Activated T-helper 2 cell treated with anti-CD3 and anti-CD28 coated beads, Interferon-gamma antibody, Interleukin-2, Interleukin-4, amounts not matched to agents 10 μg/mL and 5 μg/mL and 100 μg/mL, durations not matched to agents 14 hours and 24 hours and 36 hours (primary cell): ENCODE results near the gene UBL7. TPM values are rescaled to one million over a fixed set of nuclear protein-coding genes. Genes with fewer than 3 reads are reported as not detected.

Experiments used
- DNase-seq: peaks from one replicate; pipeline ENCODE4 v3.0.0; 2021; ENCODE audit warnings: low spot score
- H3K27ac Mint-ChIP-seq: one replicate; pipeline ENCODE4 v1.8.0; 2021; ENCODE audit warnings: mixed read lengths
- H3K27me3 Mint-ChIP-seq: one replicate; pipeline ENCODE4 v1.8.0; 2021; ENCODE audit warnings: low read depth, mixed read lengths
- H3K36me3 Mint-ChIP-seq: one replicate; pipeline ENCODE4 v1.8.0; 2021; ENCODE audit warnings: low read depth, mixed read lengths
- H3K4me1 Mint-ChIP-seq: one replicate; pipeline ENCODE4 v1.8.0; 2021; ENCODE audit warnings: low read depth, mixed read lengths
- H3K4me3 Mint-ChIP-seq: one replicate; pipeline ENCODE4 v1.8.0; 2021; ENCODE audit warnings: low read depth, mild to moderate bottlenecking, moderate library complexity, mixed read lengths
- H3K9me3 Mint-ChIP-seq: one replicate; pipeline ENCODE4 v1.8.0; 2021; ENCODE audit warnings: mixed read lengths
- intact Hi-C: fragments of 100-400 bp; cut with micrococcal nuclease; formaldehyde crosslinking; loops from one replicate; pipeline ENCODE4 v1.15.1; 2023
- total RNA-seq: library from RNA; stranded (reverse); gene quantifications from 2 replicates; pipeline ENCODE4 v1.2.3, GENCODE V29; 2022

UBL7 gene
- total RNA-seq, 1 donor from 2014 or later, result 59.1 TPM

DNA sequence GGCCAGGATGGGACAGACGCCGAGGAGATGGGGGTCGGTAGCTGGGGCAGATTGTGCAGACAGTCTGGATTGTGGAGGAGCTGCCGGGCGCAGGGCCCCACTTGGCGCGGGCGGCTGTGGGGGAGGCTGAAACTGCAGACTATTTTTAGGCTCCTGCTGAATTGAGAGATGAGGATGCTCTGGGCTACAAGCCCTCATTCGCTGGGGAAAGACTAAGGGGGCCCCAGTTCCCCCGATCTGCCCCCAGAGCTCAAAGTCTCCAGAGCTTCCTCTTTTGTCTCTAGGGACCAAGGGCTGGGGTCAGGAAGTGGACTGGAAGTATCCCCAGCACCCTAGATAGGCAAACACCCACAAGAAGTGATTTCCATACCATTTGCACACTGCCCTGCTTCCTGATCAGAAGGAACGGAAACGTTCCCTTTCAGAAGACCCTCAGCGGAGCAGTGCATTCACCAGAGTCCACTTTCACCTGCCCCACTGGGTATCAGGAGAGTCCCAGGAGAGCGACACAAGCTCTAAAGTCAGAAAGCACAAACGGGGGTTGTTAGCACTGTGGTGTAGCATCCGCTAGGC is 56.9 kb downstream of the UBL7 start:
- no peak for DNase-seq
- Mint-ChIP-seq H3K27ac (peak overlapping the region; percentile 84), H3K27me3 (no peaks in the 10 kb centered on the region), H3K4me3 (no peak overlapping the region), H3K9me3 (no peaks in the 10 kb centered on the region), H3K36me3 (peaks cover 21% of the 10 kb centered on the region), H3K4me1 (peaks cover 62% of the 10 kb centered on the region)
- intact Hi-C loops, result loop anchor here (1.0 kb wide), 1 partner anchor 57 kb away; the partner anchor contains the start of gene UBL7

DNA sequence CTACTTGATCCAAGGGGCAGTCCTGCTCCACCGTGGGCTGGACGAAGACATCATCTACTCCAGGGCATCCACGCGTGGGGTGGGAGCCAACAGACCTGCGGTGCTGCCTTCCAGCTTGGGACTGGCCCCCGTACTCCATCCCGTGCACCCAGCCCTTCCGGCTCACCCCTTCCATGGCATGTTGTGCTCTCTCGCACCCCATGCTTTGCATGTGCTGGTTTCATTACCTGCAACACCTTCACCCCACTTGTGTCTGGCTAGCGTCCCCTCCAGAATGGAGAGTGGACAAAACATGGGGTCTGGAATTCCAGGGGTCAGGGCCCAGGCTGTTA is 57.4 kb downstream of the UBL7 start:
- no peak for DNase-seq
- no peaks in the 10 kb centered on the region for H3K9me3 Mint-ChIP-seq
- intact Hi-C loops, result loop anchor here (1.0 kb wide), 1 partner anchor 58 kb away; the partner anchor contains the start of gene UBL7
- H3K4me3 Mint-ChIP-seq, result peak overlapping the region; percentile 3
- H3K4me1 Mint-ChIP-seq, result peaks cover 65% of the 10 kb centered on the region
- no peaks in the 10 kb centered on the region for H3K27me3 Mint-ChIP-seq
- peak overlapping the region; percentile 84 for H3K27ac Mint-ChIP-seq
- peaks cover 21% of the 10 kb centered on the region for H3K36me3 Mint-ChIP-seq

- intact Hi-C loops, result loop anchor here (1.0 kb wide), 1 partner anchor 58 kb away; the partner anchor contains the start of gene UBL7
- H3K4me1 Mint-ChIP-seq, result peaks cover 70% of the 10 kb centered on the region
Measured at GRCh38 chr15:74402873-74403587, 57.9 kb downstream of the UBL7 start.

DNA sequence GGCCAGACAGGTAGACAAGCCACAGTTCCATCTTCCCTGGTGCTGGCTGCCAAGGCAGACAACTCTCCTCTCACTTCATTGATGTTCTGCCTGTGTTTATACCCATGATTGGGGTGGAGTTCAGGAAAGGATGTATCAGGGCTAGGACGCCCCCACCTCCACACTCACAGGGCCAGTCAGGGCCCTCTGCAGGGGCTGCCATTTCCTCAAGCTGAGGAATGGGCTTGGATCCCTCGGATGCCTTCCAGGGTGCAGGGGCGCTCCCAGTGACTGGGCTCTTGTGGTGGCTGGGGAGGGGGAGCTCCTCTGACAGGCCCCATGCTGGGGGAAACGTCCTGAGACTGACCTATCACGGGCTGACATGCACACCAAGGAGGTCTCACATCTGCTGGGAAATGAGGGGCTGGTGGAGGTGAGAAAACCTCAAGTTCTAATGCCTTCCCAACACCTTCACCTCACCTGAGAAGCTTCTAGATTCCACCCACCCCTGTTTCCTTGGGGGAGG is 58.6 kb downstream of the UBL7 start:
- DNase-seq, result no peak
- Mint-ChIP-seq H3K36me3 (peaks cover 14% of the 10 kb centered on the region), H3K4me1 (peaks cover 74% of the 10 kb centered on the region), H3K9me3 (no peaks in the 10 kb centered on the region), H3K27ac (peak overlapping the region; percentile 84), H3K4me3 (no peak overlapping the region), H3K27me3 (no peaks in the 10 kb centered on the region)
- intact Hi-C loops, result no loop called here

More at GRCh38 chr15:74402873-74403587, 57.9 kb downstream of the UBL7 start:
- Mint-ChIP-seq H3K4me3 (peak overlapping the region; percentile 3), H3K27ac (peak overlapping the region; percentile 84), H3K27me3 (no peaks in the 10 kb centered on the region), H3K36me3 (peaks cover 17% of the 10 kb centered on the region), H3K9me3 (no peaks in the 10 kb centered on the region)
- DNase-seq, result peak; percentile 64

DNA sequence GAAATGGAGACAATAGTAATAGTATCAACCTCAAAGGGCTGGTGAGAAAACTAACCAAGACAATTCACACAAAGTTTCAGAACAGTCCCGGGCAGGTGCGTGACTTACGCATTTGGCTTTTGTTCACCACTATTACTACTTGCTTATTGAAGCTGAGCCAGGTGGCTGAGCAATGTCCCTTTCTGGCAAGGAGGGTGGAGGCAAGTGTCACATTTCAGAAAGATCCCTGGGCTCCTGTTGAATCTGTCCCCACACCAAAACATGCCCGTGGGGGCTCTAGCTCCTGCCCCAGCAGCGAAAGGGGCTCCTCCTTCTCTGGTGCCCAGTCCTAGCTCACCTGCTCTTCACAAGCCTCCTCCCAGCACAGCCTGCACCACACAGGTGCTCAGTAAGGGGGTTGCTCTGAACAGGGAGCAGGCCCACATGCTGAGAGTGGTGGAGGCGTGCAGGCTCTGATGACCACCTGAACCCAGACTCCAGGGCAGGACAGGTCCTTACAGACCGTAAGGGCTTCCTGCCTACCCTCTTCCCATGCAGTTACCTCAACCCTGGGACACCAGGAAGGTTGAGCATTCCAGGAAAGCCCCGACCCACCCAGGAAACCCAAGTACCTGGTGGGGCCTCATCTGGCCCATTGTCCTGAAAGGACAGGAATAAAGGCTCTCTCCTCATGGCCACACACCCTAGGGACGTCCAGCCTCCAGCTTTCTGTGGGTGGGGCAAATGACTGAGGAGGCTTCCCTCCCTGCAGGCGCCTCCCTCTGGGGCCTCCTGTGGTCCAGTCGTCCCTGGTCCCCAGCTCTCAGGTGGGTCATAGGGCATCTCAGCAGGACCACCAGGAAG is 59.8 kb downstream of the UBL7 start:
- DNase-seq, result no peak
- Mint-ChIP-seq H3K36me3 (peaks cover 6% of the 10 kb centered on the region), H3K27ac (peak overlapping the region; percentile 91)

DNA sequence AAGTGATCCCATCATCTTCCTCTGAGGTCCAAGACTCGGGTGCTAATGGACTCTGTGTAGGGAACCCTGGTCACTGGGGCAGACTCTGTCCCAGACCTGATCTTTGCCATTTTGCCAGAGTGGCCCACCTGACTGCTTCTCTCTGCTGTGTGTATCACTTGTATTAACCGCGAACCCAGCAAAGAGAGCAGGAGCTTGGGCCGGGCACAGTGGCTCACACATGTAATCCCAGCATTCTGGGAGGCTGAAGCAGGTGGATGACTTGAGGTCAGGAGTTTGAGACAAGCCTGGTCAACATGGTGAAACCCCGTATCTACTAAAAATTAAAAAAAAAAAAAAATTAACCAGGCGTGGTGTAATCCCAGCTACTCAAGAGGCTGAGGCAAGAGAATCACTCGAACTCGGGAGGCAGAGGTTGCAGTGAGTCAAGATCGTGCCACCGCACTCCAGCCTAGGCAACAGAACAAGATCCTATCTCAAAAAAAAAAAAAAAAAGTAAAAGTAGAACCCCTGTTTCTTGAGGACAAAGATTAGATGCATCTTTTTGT is 60.6 kb downstream of the UBL7 start:
- Mint-ChIP-seq H3K4me3 (peak overlapping the region; percentile 43), H3K9me3 (no peaks in the 10 kb centered on the region), H3K27ac (peak overlapping the region; percentile 91), H3K36me3 (peaks cover 5% of the 10 kb centered on the region), H3K27me3 (no peaks in the 10 kb centered on the region), H3K4me1 (peaks cover 79% of the 10 kb centered on the region)
- intact Hi-C loops, result loop anchor here (1.0 to 2.0 kb wide), 3 partner anchors 16 to 141 kb away; partner anchors contain the start of genes ARID3B and SEMA7A
- peak; percentile 55 for DNase-seq

More for the DNA sequence above, 59.8 kb downstream of the UBL7 start:
- peak overlapping the region; percentile 9 for H3K4me3 Mint-ChIP-seq
- H3K9me3 Mint-ChIP-seq, result no peaks in the 10 kb centered on the region
- no peaks in the 10 kb centered on the region for H3K27me3 Mint-ChIP-seq
- peaks cover 79% of the 10 kb centered on the region for H3K4me1 Mint-ChIP-seq
- intact Hi-C loops, result loop anchor here (1.0 to 2.0 kb wide), 3 partner anchors 17 to 140 kb away; partner anchors contain the start of genes ARID3B and SEMA7A

DNA sequence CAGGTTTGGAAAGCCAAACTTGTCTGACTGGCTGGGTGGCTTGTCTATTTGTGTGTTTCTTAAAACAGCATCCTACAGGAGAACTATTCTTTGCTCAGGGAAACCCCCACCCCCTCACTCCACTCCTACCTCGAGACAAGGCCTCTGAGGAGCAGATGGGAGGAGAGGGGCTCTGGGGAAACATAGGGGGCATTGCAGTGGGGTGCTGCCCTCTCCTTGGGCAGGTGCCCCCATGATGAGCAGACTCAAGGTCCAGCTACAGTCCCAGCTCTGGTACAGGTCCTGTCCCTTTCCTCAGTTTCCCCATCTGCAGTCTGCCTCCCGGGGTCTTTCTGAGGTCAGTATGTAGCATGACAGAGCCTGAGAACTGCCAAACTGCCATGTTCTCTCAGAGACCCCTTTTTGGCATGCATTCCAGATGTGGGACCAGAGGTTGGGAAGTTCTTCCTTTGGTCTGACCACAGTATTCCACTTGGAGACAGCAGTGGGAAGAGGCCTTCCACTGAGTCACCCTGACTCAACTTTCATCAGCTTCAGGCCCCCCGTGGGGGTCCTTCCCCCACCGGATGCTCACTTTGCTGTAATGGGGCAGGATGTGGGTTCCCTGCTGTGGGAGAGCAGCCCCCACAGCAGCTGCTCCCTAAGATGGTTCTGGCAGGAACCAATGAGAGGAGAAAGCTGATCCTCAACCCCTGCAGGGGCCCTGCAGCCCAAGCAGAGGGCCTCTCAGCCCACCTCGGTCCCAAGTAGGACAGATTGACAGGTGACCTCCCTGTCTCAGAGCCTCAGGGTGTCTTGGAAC is 61.2 kb downstream of the UBL7 start:
- Mint-ChIP-seq H3K27ac (peak overlapping the region; percentile 91), H3K36me3 (peaks cover 5% of the 10 kb centered on the region), H3K4me1 (peaks cover 83% of the 10 kb centered on the region), H3K27me3 (no peaks in the 10 kb centered on the region), H3K9me3 (no peaks in the 10 kb centered on the region), H3K4me3 (peak overlapping the region; percentile 43)
- peak; percentile 42 for DNase-seq
- intact Hi-C loops, result loop anchor here (1.0 to 2.0 kb wide), 3 partner anchors 15 to 142 kb away; partner anchors contain the start of genes ARID3B and SEMA7A

GRCh38 chr15:74399100-74399499 is 61.9 kb downstream of the UBL7 start:
- no peaks in the 10 kb centered on the region for H3K27me3 Mint-ChIP-seq
- H3K4me1 Mint-ChIP-seq, result peaks cover 82% of the 10 kb centered on the region
- intact Hi-C loops, result no loop called here
- DNase-seq, result no peak
- no peak overlapping the region for H3K4me3 Mint-ChIP-seq
- H3K27ac Mint-ChIP-seq, result peak overlapping the region; percentile 66
- H3K36me3 Mint-ChIP-seq, result peaks cover under 1% of the 10 kb centered on the region
- no peaks in the 10 kb centered on the region for H3K9me3 Mint-ChIP-seq

DNA sequence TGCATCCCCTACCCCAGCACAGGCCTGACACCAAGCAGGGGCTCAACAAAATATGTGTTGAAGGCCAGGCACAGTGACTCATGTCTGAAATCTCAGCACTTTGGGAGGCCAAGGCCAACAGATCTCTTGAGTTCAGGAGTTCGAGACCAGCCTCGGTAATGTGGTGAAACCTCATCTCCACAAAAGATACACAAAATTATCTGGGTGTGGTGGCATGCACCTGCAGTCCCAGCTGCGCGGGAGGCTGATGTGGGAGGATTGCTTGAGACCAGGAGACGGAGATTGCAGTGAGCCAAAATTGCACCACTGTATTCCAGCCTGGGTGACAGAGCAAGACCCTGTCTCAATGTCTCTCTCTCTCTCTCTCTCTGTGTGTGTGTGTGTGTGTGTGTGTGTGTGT is 62.8 kb downstream of the UBL7 start:
- no peak for DNase-seq
- H3K4me3 Mint-ChIP-seq, result no peak overlapping the region
- no peaks in the 10 kb centered on the region for H3K27me3 Mint-ChIP-seq
- H3K9me3 Mint-ChIP-seq, result no peaks in the 10 kb centered on the region
- intact Hi-C loops, result no loop called here
- H3K4me1 Mint-ChIP-seq, result peaks cover 81% of the 10 kb centered on the region
- peak overlapping the region; percentile 98 for H3K27ac Mint-ChIP-seq
- no peaks in the 10 kb centered on the region for H3K36me3 Mint-ChIP-seq

GRCh38 chr15:74397239-74398068 is 63.5 kb downstream of the UBL7 start:
- H3K4me3 Mint-ChIP-seq, result peak overlapping the region; percentile 59
- no peaks in the 10 kb centered on the region for H3K27me3 Mint-ChIP-seq
- DNase-seq, result no peak
- intact Hi-C loops, result no loop called here
- peak overlapping the region; percentile 98 for H3K27ac Mint-ChIP-seq
- H3K36me3 Mint-ChIP-seq, result no peaks in the 10 kb centered on the region
- H3K4me1 Mint-ChIP-seq, result peaks cover 82% of the 10 kb centered on the region
- no peaks in the 10 kb centered on the region for H3K9me3 Mint-ChIP-seq
